PFSK-1 (cell line): ENCODE data around the gene C16orf96. TPM values are rescaled to one million over a fixed set of nuclear protein-coding genes. Genes with fewer than 3 reads are reported as not detected.

ENCODE experiments used
- FOXP2 ChIP-seq: optimal IDR thresholded peaks from 2 replicates; pipeline ENCODE3; 2011; ENCODE audit warnings: borderline replicate concordance, control low read depth, inconsistent platforms; ENCODE audit not compliant: insufficient read depth; ENCODE audit errors: extremely low read length, extremely low read depth
- POLR2AphosphoS5 ChIP-seq: IDR thresholded peaks from 2 replicates; pipeline ENCODE4 v1.6.1; 2012; ENCODE audit warnings: low read depth, mild to moderate bottlenecking, control low read depth, low read length, moderate library complexity
- SIN3A ChIP-seq: IDR thresholded peaks from 2 replicates; pipeline ENCODE4 v1.6.1; 2012; ENCODE audit warnings: mild to moderate bottlenecking, low read length, moderate library complexity, borderline replicate concordance; ENCODE audit not compliant: insufficient read depth
- TAF1 ChIP-seq: IDR thresholded peaks from 2 replicates; pipeline ENCODE4 v1.6.1; 2012; ENCODE audit warnings: low read length, control low read depth, borderline replicate concordance; ENCODE audit not compliant: insufficient read depth
- polyA plus RNA-seq: library from polyadenylated mRNA; unstranded; fragments of >200 nt; gene quantifications from one replicate; pipeline ENCODE4 v1.2.1, GENCODE V29; 2012; ENCODE audit warnings: low read depth, missing spikeins; ENCODE audit not compliant: insufficient read length
- TF ChIP-seq, protein P1 (sequence below), 2 experiments: IDR thresholded peaks; 2 replicates each; pipeline versions ENCODE4 v1.6.1 to v1.8.0; 2011 to 2012; ENCODE audit warnings: low read depth in 2 of 2, low read length in 2 of 2, control low read depth in 1 of 2, inconsistent platforms in 1 of 2, mild to moderate bottlenecking in 1 of 2, moderate library complexity in 1 of 2; ENCODE audit not compliant: insufficient read depth in 1 of 2

C16orf96 gene
- polyA plus RNA-seq = not detected

DNA sequence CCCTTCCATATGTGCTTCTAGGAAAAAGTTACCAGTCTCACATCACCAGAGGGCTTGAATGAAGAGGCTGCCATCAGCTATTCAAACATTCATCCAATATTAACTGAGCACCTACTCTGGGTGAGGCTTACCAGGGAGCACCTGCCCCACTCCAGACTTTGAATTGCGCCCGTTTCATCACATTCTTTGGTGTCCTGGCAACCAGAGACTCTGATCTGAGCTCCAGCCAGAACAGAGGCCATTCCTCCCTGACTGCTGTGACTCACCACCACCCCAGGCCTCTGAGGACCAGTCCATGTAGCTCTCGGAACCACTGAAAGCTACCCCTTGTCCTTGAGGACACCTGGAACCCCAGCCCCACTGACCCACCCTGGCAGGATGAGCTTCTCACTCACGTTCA is at the start of gene C16orf96:
Gene C16orf96 (plus strand): TSS at position 229 of the 400 bp plus-strand sequence. CDS start 150 bp downstream, at position 379.
- TF ChIP-seq TAF1 (no peak), SIN3A (no peak), POLR2AphosphoS5 (no peak), FOXP2 (no peak)
- TF ChIP-seq, protein P1, sequence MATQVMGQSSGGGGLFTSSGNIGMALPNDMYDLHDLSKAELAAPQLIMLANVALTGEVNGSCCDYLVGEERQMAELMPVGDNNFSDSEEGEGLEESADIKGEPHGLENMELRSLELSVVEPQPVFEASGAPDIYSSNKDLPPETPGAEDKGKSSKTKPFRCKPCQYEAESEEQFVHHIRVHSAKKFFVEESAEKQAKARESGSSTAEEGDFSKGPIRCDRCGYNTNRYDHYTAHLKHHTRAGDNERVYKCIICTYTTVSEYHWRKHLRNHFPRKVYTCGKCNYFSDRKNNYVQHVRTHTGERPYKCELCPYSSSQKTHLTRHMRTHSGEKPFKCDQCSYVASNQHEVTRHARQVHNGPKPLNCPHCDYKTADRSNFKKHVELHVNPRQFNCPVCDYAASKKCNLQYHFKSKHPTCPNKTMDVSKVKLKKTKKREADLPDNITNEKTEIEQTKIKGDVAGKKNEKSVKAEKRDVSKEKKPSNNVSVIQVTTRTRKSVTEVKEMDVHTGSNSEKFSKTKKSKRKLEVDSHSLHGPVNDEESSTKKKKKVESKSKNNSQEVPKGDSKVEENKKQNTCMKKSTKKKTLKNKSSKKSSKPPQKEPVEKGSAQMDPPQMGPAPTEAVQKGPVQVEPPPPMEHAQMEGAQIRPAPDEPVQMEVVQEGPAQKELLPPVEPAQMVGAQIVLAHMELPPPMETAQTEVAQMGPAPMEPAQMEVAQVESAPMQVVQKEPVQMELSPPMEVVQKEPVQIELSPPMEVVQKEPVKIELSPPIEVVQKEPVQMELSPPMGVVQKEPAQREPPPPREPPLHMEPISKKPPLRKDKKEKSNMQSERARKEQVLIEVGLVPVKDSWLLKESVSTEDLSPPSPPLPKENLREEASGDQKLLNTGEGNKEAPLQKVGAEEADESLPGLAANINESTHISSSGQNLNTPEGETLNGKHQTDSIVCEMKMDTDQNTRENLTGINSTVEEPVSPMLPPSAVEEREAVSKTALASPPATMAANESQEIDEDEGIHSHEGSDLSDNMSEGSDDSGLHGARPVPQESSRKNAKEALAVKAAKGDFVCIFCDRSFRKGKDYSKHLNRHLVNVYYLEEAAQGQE (IDR thresholded peaks at IDR 0.05; ENCODE audit: insufficient read depth in 1 of 2, low read depth in 2 of 2, low read length in 2 of 2) = no peak

GRCh38 chr16:4506450-4506849 is 49.7 kb upstream of the C16orf96 start:
- TF ChIP-seq TAF1 = no peak
- TF ChIP-seq, protein P1 (IDR thresholded peaks at IDR 0.05; ENCODE audit: insufficient read depth in 1 of 2, low read depth in 2 of 2, low read length in 2 of 2) = no peak
- no peak for TF ChIP-seq FOXP2
- no peak for TF ChIP-seq SIN3A
- no peak for TF ChIP-seq POLR2AphosphoS5

GRCh38 chr16:4507588-4508345 is 48.4 kb upstream of the C16orf96 start:
- TF ChIP-seq SIN3A (no peak), TAF1 (no peak), POLR2AphosphoS5 (no peak), FOXP2 (no peak)
- TF ChIP-seq, protein P1 (IDR thresholded peaks at IDR 0.05; ENCODE audit: insufficient read depth in 1 of 2, low read depth in 2 of 2, low read length in 2 of 2) = no peak

- TF ChIP-seq FOXP2 = no peak
Observed at GRCh38 chr16:4508806-4509205, 47.3 kb upstream of the C16orf96 start.

- TF ChIP-seq POLR2AphosphoS5 (no peak), FOXP2 (no peak), TAF1 (no peak), SIN3A (no peak)
- TF ChIP-seq, protein P1 (IDR thresholded peaks at IDR 0.05; ENCODE audit: insufficient read depth in 1 of 2, low read depth in 2 of 2, low read length in 2 of 2) = no peak
Observed at GRCh38 chr16:4509420-4509819, 46.7 kb upstream of the C16orf96 start.
